NCI-H2107 treated with DMSO at 0.1 percent for 48 hours (cell line): Measurements from ENCODE around the gene POM121.
"Not testable (repeated sequence)": the region's sequence is repeated elsewhere in the genome, so short reads cannot be mapped to it uniquely, and the experiment has no call there.

Source experiments
- DNase-seq: peaks from one replicate; lab custom pipeline; 2025; ENCODE audit not compliant: unreplicated experiment; lab: John Stamatoyannopoulos, UW

POM121 gene

GRCh38 chr7:72924733-72925545 lies at the start of gene POM121:
Gene POM121, plus strand, starts transcription at chr7:72925095. Its CDS starts 27 bp downstream, at chr7:72925122.
- DNase-seq: peak; percentile 40

DNA sequence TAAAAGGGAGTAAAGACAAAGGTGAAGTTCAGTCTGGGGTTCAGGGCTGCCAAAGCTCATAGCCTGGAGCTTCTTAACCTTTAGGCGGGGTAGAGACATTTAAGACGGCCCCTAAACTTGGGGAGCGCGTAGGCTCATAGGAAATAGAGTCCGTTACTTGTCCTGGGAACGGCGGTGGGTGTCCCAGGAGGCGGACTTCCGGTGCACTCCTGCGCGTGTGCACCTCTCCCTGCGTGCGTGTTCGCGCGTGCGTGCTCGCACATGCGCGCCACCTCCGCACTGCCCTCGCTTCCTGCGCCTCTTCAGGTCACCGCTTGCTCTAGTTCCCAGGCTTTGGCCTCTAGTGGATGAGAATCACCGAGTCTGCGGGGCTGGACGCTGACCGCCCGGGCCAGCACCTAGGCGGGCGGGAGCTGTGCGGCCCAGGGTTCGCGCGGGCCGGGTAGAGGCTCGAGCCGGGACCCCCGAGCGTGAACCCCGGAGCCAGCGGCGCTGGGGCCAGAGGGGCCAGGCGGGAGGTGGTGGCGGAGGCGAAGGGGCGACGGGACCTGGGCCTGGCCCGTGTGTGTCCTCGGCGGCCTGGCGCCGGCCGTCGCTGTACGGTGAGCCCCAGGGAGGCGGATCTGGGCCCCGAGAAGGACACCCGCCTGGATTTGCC lies 45.7 kb upstream of the POM121 start:
- not testable (repeated sequence) for DNase-seq

GRCh38 chr7:72879737-72880215 lies 45.1 kb upstream of the POM121 start:
- DNase-seq: not testable (repeated sequence)

DNA sequence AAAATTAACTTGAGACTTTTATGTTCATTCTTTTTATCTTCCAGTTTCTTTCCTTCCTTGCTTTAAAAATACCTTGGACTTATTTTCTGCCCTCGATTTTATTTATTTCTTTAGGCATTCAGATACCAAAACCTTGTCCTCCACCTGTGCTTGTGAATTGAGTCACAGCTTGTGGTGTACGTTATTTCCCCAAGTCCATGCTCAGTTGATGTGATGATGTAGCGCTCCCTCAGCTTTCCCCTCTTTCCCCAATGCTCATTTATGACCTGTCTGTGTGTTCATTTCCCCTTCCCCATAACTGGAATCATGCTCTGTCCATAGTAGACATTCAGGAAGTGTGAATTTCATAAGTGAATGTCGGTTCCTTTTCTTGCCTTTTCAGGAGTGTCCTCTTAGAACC lies 33.1 kb upstream of the POM121 start:
- DNase-seq: not testable (repeated sequence)

DNA sequence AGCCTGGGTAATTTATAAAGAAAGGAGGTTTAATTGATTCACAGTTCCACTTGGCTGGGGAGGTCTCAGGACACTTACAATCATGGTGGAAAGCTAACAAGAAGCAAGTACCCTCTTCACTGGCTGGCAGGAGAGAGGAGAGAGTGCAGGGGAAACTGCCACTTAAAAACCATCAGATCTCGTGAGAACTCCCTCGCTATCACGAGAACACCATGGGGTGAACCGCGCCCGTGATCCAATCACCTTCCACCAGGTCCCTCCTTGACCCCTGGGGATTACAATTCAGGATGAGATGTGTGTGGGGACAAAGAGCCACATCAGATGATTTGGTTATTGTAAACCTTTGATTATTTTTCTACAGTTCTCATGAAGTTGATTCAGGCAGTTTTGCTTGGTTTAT lies 20.2 kb upstream of the POM121 start:
- DNase-seq: not testable (repeated sequence)

GRCh38 chr7:72908422-72908821 lies 16.5 kb upstream of the POM121 start:
- not testable (repeated sequence) for DNase-seq

GRCh38 chr7:72911395-72911794 lies 13.5 kb upstream of the POM121 start:
- DNase-seq: not testable (repeated sequence)

GRCh38 chr7:72913750-72914149 lies 11.1 kb upstream of the POM121 start:
- DNase-seq: not testable (repeated sequence)

DNA sequence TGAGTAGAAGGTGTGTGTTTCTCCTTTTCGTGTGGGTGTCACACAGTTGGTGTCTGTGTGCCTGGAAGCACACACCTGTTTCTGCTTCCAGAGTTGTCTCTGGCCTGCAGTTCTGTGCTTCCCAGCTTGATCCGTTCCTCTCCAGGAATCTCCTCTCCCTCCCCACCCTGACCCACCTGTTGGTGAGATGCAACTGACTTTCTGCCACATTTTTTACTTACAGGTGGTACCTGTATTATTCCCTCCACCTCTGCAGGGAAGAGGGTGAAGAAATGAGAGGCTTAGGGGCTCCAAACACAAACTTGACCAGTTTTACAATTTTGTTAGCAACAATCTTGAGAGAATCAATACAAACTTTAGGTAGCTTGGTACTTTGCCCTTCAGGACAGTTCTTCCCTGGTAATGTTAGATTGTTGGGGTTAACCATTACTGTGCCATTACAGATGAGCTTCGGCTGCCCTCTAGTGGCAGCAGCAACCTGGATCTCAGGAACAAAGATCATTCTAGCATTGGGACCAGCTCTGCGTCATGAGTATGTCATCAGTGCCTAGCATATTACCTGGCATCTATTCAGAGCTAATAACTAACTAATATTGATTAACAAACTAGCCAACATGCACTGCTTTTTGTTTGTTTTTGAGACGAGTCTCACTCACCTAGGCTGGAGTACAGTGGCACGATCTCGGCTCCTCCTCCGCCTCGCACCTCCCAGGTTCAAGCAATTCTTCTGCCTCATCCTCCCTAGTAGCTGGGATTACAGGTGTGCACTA lies 10.0 kb upstream of the POM121 start:
- DNase-seq: peak; percentile 5

DNA sequence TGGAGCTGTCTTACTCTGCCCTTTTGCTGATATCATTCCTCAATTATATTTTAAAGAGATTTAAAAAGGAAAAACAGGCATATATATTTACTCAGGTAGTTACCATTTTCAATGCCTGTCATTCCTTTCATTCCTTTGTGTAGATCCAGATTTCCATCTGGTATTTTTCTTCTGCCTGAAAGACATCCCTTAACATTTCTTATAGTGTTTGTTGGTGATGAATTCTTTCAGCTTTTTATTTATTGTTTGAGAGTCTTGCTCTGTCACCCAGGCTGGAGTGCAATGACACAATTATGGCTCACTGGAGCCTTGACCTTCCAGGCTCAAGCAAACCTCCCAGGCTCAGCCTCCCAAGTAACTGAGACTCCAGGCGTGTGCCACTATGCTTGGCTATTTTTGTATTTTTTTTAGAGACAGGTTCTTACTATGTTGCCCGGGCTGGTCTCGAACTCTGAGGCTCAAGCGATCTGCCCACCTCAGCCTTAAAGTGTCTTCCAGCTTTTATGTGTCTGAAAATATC lies 5.6 kb upstream of the POM121 start:
- DNase-seq: no peak

DNA sequence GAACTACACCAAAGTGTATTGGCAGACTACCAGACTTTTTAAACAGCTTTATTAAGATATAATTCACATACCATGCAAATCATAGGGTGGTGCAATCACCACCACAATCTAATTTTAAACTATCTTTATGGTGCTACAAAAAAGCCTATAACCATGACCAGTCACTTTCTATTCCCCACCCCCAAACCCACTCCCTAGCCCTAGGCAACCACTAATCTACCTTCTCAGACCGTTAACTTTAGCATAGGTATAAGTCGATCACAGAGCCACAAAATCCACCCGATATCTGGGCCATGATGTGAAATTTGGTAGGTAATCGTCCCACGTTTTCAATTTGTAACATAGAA lies 536 bp upstream of the POM121 start:
- DNase-seq: no peak

DNA sequence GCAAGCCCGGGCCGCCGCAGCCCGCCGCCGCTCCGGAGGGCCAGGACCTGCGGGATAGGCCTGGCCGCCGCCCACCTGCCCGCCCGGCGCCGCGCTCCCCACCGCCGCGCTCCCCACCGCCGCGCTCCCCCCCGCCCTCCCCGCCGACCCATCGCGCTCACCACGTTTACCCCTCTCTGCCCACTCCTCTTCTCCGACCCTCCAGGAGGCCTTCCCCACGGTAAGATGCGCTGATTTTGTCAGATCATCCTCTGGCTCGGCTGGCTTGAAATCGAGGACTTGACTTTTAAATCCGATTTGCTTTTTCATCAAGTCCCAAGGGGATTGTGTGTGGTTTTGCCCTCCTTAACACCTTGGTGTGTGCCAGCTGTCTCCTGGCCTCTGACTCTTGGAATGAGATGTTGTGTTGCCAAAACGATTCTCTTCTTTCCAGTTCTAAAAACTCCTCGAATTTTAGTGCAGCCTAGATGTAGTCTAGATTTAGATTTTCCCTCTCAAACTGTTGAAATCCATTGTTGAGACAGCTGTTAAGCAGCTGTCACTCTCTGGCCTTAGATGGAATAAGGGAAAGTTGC lies 738 bp downstream of the POM121 start:
- peak; percentile 8 for DNase-seq

DNA sequence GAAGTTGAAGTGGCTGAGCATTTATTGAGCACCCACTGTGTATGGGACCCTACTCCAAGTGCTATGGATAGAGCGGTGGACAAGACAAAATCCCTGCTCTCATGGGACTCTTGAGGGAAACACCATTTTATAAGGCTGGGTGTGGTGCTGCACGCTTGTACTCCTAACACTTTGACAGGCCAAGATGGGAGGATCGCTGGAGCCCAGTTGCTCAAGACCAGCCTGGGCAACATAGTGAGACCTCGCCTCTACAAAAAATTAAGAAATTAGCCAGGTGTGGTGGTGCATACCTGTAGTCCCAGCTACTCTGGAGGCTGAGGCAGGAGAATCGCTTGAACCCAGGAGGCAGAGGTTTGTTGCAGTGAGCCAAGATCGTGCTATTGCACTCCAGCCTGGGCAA lies 2.9 kb downstream of the POM121 start:
- not testable (repeated sequence) for DNase-seq

GRCh38 chr7:72928216-72928615 lies 3.3 kb downstream of the POM121 start:
- DNase-seq: not testable (repeated sequence)

GRCh38 chr7:72942022-72942705 lies 17.3 kb downstream of the POM121 start:
- not testable (repeated sequence) for DNase-seq

DNA sequence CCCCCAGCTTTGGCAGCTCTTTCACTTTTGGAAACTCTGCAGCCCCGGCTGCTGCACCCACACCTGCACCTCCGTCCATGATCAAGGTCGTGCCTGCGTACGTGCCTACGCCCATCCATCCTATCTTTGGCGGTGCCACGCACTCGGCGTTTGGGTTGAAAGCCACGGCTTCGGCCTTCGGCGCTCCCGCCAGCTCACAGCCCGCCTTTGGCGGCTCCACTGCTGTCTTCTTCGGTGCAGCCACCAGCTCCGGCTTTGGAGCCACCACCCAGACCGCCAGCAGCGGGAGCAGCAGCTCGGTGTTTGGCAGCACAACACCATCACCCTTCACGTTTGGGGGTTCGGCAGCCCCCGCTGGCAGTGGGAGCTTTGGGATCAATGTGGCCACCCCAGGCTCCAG lies 18.1 kb downstream of the POM121 start:
- DNase-seq: not testable (repeated sequence)

DNA sequence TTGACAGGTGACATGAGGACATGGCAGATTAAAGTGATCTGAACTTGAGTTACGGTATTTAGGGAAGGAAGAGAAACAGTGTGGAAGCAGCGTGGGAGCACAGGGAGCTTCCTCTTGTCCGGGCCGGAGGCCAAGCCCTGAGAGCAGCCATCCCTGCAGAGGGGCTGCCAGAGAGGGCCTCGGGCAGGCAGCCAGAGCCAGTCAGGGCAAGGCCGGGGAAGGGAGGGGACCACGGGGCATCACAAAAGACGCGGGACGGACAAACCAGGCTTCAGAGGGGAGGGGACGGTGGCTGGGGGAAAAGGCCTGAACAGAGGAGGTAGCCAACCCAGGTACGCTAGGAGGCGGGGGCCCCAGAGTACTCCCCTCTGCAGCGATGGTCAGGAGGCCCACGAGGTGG lies 20.0 kb downstream of the POM121 start:
- DNase-seq: not testable (repeated sequence)

DNA sequence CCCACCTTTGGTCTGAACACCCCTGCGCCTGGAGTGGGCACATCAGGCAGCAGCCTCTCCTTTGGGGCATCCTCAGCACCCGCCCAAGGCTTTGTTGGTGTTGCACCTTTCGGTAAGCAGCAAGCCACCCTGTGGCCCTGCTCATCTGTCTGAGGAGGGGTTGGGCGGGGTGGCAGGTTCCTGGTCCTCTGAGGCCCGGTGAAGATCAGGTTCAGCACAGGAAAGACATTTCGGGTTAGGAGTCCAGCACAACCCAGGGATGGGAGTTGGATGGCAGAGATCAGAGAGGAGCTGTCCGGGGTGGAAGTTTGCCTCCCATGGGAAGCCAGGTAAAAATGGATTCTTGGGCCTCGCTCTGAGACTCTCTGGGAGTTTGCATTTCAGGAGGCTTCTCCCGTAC lies 20.7 kb downstream of the POM121 start:
- DNase-seq: not testable (repeated sequence)

DNA sequence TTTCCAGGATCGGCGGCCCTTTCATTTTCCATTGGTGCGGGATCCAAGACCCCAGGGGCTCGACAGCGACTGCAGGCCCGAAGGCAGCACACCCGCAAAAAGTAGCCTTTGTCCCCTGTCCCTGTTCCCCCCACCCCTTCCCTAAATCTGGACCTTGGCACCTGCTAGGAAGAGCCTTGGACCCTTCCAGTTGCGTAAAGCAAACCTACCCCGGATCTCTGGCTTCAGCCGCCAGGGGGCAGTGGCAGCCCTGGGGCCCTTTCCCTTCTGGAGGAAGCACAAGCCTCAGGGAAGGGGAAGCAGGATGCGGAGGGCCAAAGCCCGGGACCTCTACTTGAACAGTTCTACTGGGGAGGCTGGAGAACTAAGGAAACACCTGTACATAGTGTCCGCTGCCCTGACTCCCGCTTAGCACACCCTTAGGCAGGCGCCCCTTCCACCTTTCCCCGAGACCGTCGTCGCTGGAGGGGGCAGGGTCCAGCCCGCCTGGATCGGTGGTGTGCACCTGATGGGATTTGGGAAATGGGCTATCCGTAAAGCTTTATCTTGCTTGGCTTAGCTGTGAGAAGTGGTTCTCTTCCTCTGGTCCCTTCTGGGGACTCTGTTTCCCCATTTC lies 21.3 kb downstream of the POM121 start:
- not testable (repeated sequence) for DNase-seq

DNA sequence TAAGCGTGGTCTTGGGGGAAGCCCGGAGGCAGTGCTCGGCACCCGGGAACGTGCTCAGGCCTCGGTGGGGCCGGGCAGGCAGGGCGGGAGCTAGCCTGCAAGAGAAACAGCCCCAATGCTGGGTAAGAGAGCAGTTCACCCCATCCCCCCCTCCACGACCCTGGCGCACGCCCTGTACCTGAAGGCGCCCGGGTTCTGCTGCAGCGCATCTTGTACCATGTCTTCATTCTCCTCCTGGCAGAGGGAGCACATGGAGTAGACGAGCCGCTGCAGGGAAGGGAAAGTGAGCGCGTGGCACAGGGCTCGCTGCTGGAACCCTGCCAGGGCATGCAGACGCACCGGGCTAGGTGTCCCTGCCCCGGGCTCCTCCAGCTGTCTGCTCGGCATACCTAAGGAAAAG lies 23.8 kb downstream of the POM121 start:
- not testable (repeated sequence) for DNase-seq
